Dermis lymphatic vessel endothelial cell (primary cell): ENCODE data around the gene C8A. TPM values are rescaled to one million over a fixed set of nuclear protein-coding genes. Genes with fewer than 3 reads are reported as not detected.

Experiments used
- total RNA-seq: library from RNA; depleted of rRNA; stranded (reverse); fragments of >200 nt; gene quantifications from 2 replicates; pipeline ENCODE4 v1.2.1, GENCODE V29; 2014

Gene C8A
- total RNA-seq: not detected in 2 replicates

GRCh38 chr1:56854521-56855099 is at the start of gene C8A:
TSS of gene C8A (plus strand) at chr1:56854797. CDS start at chr1:56854902, 105 bp downstream.

GRCh38 chr1:56819387-56819899 is 35.2 kb upstream of the C8A start, which contains the start of gene FYB2:
TSS of gene FYB2 (minus strand) at chr1:56819404. CDS start at chr1:56819290, 114 bp downstream.

DNA sequence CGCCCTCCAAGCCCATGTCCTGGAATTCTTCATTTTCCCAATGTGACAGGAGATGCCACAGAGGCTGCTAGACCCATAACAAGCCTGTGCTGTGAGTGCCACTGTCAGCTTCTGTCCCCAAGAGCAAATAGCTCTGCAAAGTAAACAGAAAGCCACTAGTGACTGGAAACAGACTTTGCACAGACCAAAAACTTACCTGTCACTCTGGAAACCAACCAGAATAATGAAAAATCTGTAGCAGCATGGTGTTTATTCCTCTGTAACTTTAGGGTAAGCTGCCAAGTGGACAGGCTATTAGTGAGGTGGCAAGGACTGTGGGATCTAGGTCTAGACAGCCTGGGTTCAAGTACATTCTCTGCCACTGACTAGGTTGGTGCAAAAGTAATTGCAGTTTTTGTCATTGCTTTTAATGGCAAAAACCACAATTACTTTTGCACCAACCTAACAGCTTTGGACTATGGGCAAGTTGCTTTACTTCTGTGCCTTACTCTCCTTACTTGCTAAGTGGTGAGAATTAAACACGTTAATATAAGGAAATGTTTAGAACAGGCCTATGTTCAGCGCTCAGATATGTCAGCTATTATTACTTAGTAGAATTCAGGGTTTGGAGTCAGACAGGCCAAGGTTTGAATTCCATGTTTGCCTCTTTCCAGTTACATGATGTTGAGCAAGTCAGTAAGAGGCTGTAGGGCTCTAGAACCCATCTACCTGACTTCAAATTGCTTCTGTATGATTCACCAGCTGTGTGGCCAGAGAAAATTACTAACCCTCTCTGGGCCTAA is 111.5 kb downstream of the C8A start, which contains the start of gene C8B:
Gene C8B (minus strand): TSS at position 100 of the 782 bp plus-strand sequence. CDS start 67 bp downstream, at position 33.

Other genes with a start within 250 kb of the C8A start
- gene PRKAA2, start 209.5 kb upstream of the C8A start, total RNA-seq: 1.5 and 2.9 TPM in 2 replicates
- gene FYB2, start 35.4 kb upstream of the C8A start, total RNA-seq: not detected in 2 replicates
- gene C8B, start 111.2 kb downstream of the C8A start, total RNA-seq: not detected in 2 replicates